A673 (cell line): ENCODE results near the gene EFCAB11. TPM values are rescaled to one million over a fixed set of nuclear protein-coding genes. Genes with fewer than 3 reads are reported as not detected.

Source experiments
- BruUV-seq: library from RNA; stranded (reverse); fragments of 400-500 nt; replicated peaks from 2 replicates; lab custom pipeline; 2021; lab: Mats Ljungman, UMichigan
- CTCF ChIA-PET: fragments of 300-600 bp; sonication (Branson Sonifier 250); formaldehyde crosslinking; loops from one replicate; lab custom pipeline; 2022; ENCODE audit warnings: antibody characterized with exemption; lab: Charles Lee
- POLR2A ChIA-PET: fragments of 300-600 bp; sonication (Branson Sonifier 250); formaldehyde crosslinking; loops from one replicate; lab custom pipeline; 2022; ENCODE audit warnings: antibody characterized with exemption; ENCODE audit not compliant: low non-redundant PET; lab: Charles Lee
- DNase-seq: peaks from one replicate; pipeline ENCODE4 v3.0.0-alpha.2; 2015; ENCODE audit warnings: low spot score
- H3K27ac ChIP-seq: fragments of 200-600 bp; sonication (generic); 2 replicates; pipeline ENCODE4 v1.5.1; 2016; ENCODE audit warnings: mixed run types, low read depth, mild to moderate bottlenecking, mixed read lengths, antibody characterized with exemption, low read length; ENCODE audit not compliant: poor library complexity, severe bottlenecking
- H3K27me3 ChIP-seq: fragments of 200-600 bp; sonication (generic); replicated peaks from 2 replicates; pipeline ENCODE4 v1.6.1; 2017; ENCODE audit warnings: mixed run types, low read depth, mild to moderate bottlenecking, mixed read lengths, antibody characterized with exemption, low read length; ENCODE audit not compliant: insufficient read depth, poor library complexity
- H3K36me3 ChIP-seq: fragments of 200-600 bp; sonication (generic); 2 replicates; pipeline ENCODE4 v1.6.1; 2016; ENCODE audit warnings: mixed run types, mild to moderate bottlenecking, mixed read lengths, antibody characterized with exemption, low read length; ENCODE audit not compliant: insufficient read depth, poor library complexity, severe bottlenecking
- H3K4me1 ChIP-seq: fragments of 200-600 bp; sonication (generic); 2 replicates; pipeline ENCODE4 v1.6.1; 2017; ENCODE audit warnings: mixed run types, mild to moderate bottlenecking, mixed read lengths, antibody characterized with exemption, low read length; ENCODE audit not compliant: insufficient read depth, poor library complexity, severe bottlenecking
- H3K4me3 ChIP-seq: fragments of 200-600 bp; sonication (generic); 2 replicates; pipeline ENCODE4 v1.5.1; 2016; ENCODE audit warnings: low read depth, mixed run types, mild to moderate bottlenecking, mixed read lengths, low read length; ENCODE audit not compliant: poor library complexity, severe bottlenecking
- H3K9me3 ChIP-seq: fragments of 200-600 bp; sonication (generic); 2 replicates; pipeline ENCODE4 v1.6.1; 2016; ENCODE audit warnings: mixed run types, low read depth, mild to moderate bottlenecking, mixed read lengths, antibody characterized with exemption, low read length; ENCODE audit not compliant: poor library complexity, severe bottlenecking
- EZH2 ChIP-seq: fragments of 200-600 bp; sonication (generic); IDR thresholded peaks from 2 replicates; pipeline ENCODE4 v1.6.1; 2017; ENCODE audit warnings: borderline replicate concordance, low read depth, mild to moderate bottlenecking, mixed read lengths, antibody characterized with exemption, low read length; ENCODE audit not compliant: poor library complexity, severe bottlenecking
- intact Hi-C: fragments of 100-400 bp; cut with micrococcal nuclease; formaldehyde crosslinking; loops from one replicate; pipeline ENCODE4 v1.10.0; 2022; ENCODE audit not compliant: unreplicated experiment
- total RNA-seq: library from RNA; stranded (reverse); gene quantifications from 2 replicates; pipeline ENCODE4 v1.2.3, GENCODE V29; 2021
- TF ChIP-seq, protein P1 (sequence below): fragments of 300-800, 200-600 bp; sonication (generic); conservative IDR thresholded peaks from 2 replicates; pipeline ENCODE4 v1.5.1; 2017; ENCODE audit warnings: low read depth, mild to moderate bottlenecking, antibody characterized with exemption, low read length, moderate library complexity, mixed read lengths

The EFCAB11 gene
- total RNA-seq, 1 experiment from 2014 or later = 8.4 TPM

DNA sequence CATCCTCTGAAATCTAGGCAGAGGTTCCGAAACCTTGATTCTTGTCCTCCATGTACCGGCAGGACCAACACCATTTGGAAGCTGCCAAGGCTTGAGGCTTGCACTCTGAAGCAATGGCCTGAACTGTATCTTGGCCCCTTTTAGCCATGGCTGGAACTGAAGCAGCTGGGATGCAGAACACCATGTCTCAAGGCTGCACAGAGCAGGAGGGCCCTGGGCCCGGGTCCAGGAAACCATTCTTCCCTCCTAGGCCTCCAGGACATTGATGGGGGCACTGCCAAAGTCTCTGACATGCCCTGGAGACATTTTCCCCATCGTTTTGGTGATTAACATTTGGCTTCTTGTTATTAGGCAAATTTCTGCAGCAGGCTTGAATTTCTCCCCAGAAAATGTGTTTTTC is 198.7 kb downstream of the EFCAB11 start:
- ChIA-PET POLR2A (no interaction called here), CTCF (no interaction called here)
- no peak for TF ChIP-seq EZH2
- no peaks in the 10 kb centered on the region for H3K4me1 ChIP-seq
- no peaks in the 10 kb centered on the region for H3K27me3 ChIP-seq
- H3K9me3 ChIP-seq = no peaks in the 10 kb centered on the region
- no peak for DNase-seq
- intact Hi-C loops = no loop called here
- no peaks in the 10 kb centered on the region for H3K36me3 ChIP-seq
- no peak overlapping the region for H3K4me3 ChIP-seq
- BruUV-seq = no TSS peak
- H3K27ac ChIP-seq = no peak overlapping the region

DNA sequence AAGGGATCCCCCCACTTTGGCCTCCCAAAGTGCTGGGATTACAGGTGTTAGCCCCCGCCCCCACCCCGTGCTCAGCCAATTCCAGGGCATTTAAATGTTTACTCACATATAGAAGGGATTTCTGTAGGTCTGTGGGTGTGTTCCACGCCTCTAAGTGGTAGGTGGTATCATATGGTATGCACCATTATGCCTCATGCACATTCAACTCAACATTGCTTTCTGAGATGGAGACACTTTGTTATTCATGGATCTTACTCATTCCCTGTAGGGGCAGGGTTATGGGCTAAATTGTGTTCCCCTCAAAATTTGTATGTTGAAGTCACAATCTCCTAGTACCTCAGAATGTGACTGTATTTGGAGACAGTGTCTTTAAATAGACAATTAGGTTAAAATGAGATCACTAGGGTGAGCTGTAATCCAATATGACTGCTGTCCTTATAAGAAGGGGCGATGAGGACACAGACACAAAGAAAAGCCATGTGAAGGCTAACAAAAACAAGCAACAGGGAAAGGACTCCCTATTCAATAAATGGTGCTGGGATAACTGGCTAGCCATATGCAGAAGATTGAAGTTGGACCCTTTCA is 200.6 kb downstream of the EFCAB11 start:
- Histone ChIP-seq H3K36me3 (no peaks in the 10 kb centered on the region), H3K4me3 (no peak overlapping the region), H3K4me1 (no peaks in the 10 kb centered on the region), H3K27me3 (no peaks in the 10 kb centered on the region), H3K9me3 (no peaks in the 10 kb centered on the region), H3K27ac (no peak overlapping the region)
- POLR2A ChIA-PET = no interaction called here
- intact Hi-C loops = no loop called here
- no peak for DNase-seq
- CTCF ChIA-PET = no interaction called here
- TF ChIP-seq, protein P1, sequence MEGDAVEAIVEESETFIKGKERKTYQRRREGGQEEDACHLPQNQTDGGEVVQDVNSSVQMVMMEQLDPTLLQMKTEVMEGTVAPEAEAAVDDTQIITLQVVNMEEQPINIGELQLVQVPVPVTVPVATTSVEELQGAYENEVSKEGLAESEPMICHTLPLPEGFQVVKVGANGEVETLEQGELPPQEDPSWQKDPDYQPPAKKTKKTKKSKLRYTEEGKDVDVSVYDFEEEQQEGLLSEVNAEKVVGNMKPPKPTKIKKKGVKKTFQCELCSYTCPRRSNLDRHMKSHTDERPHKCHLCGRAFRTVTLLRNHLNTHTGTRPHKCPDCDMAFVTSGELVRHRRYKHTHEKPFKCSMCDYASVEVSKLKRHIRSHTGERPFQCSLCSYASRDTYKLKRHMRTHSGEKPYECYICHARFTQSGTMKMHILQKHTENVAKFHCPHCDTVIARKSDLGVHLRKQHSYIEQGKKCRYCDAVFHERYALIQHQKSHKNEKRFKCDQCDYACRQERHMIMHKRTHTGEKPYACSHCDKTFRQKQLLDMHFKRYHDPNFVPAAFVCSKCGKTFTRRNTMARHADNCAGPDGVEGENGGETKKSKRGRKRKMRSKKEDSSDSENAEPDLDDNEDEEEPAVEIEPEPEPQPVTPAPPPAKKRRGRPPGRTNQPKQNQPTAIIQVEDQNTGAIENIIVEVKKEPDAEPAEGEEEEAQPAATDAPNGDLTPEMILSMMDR = no peak
- TF ChIP-seq EZH2 = no peak
- BruUV-seq = no TSS peak

DNA sequence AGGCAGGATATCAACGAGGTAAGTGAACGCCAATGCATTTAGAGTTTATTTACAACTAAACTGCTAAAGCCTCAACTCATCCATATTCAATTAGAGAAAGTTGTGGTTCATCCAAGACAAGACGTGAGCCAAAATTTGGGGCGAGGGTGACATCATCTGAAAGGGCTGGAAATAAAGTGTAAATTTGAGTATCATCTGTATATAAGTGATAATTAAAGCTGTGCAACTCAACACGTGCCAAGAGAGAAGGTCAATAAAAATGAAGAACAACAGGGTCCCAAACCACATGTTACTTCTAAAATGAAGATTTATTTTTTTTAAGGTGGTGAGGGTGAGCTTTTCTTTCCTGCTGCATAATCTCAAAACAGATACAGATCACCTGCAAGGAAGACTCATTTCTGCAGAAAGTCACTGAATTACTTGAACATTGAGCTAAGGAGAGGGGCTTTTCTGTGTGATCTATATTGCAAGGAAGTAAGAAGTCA is 203.6 kb downstream of the EFCAB11 start:
- no peak for DNase-seq
- no peaks in the 10 kb centered on the region for H3K36me3 ChIP-seq
- intact Hi-C loops = no loop called here
- H3K4me1 ChIP-seq = no peaks in the 10 kb centered on the region
- ChIA-PET POLR2A (no interaction called here), CTCF (no interaction called here)
- no peak for TF ChIP-seq EZH2
- TF ChIP-seq, protein P1 = no peak
- H3K4me3 ChIP-seq = no peak overlapping the region
- H3K27me3 ChIP-seq = no peaks in the 10 kb centered on the region
- no peak overlapping the region for H3K27ac ChIP-seq
- no peaks in the 10 kb centered on the region for H3K9me3 ChIP-seq
- no TSS peak for BruUV-seq

DNA sequence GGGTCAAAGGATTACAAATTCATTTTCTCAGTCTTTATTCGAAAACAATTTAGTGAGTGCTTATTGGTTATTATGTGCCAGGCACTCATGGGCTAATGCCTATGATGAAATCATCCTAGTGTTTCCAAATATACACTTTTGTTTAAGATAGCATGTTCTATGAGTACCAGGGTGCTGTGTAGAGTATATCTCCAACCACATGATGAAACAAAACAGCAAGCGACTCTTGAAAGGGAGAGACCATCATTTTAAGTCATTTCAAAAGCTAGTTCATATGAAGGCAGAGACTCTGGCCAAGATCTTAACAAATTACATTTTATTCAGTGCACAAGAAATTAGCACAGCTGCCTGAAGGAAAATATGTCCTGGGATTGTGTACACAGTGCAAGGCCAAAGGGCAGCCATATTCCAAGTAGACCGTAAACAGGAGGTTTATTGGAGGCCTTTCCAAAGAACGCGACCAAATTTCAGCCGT is 204.2 kb downstream of the EFCAB11 start:
- Histone ChIP-seq H3K4me3 (no peak overlapping the region), H3K9me3 (no peaks in the 10 kb centered on the region), H3K27me3 (no peaks in the 10 kb centered on the region), H3K27ac (no peak overlapping the region), H3K36me3 (no peaks in the 10 kb centered on the region), H3K4me1 (no peaks in the 10 kb centered on the region)
- intact Hi-C loops = no loop called here
- POLR2A ChIA-PET = no interaction called here
- TF ChIP-seq EZH2 = no peak
- TF ChIP-seq, protein P1 = no peak
- no TSS peak for BruUV-seq
- no peak for DNase-seq
- CTCF ChIA-PET = no interaction called here
